ENCODE results near the gene TAGLN3.

- TF ChIP-seq, protein P1, sequence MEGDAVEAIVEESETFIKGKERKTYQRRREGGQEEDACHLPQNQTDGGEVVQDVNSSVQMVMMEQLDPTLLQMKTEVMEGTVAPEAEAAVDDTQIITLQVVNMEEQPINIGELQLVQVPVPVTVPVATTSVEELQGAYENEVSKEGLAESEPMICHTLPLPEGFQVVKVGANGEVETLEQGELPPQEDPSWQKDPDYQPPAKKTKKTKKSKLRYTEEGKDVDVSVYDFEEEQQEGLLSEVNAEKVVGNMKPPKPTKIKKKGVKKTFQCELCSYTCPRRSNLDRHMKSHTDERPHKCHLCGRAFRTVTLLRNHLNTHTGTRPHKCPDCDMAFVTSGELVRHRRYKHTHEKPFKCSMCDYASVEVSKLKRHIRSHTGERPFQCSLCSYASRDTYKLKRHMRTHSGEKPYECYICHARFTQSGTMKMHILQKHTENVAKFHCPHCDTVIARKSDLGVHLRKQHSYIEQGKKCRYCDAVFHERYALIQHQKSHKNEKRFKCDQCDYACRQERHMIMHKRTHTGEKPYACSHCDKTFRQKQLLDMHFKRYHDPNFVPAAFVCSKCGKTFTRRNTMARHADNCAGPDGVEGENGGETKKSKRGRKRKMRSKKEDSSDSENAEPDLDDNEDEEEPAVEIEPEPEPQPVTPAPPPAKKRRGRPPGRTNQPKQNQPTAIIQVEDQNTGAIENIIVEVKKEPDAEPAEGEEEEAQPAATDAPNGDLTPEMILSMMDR (IDR thresholded peaks at IDR 0.05 in 4 of 5, conservative IDR thresholded peaks at IDR 0.05 in 1 of 5) = no peak
- TF ChIP-seq POLR2A (IDR thresholded peaks at IDR 0.05) = no peak
Measured at GRCh38 chr3:111956449-111956848, 42.3 kb upstream of the TAGLN3 start.

Measured in gastrocnemius medialis (tissue), 4 donors.